Peyer's patch (tissue), 4 donors: ENCODE results near the gene SHC2. TPM values are rescaled to one million over a fixed set of nuclear protein-coding genes. Genes with fewer than 3 reads are reported as not detected.
A peak's percentile ranks its signal among the peaks of the same experiment; 100 is the strongest.

Experiments used
- DNase-seq, 3 donors: peaks; one replicate each; pipeline ENCODE4 v3.0.0-alpha.2; 2017 to 2019
- H3K27ac ChIP-seq, 4 donors: fragments of 200-600 bp; sonication (generic); one replicate each; pipeline ENCODE4 v1.5.1; 2016 to 2019
- H3K27me3 ChIP-seq, 2 donors: fragments of 200-600 bp; sonication (generic); one replicate each; pipeline ENCODE4 v1.5.1; 2019
- H3K36me3 ChIP-seq, 3 donors: fragments of 200-600 bp; sonication (generic); one replicate each; pipeline ENCODE4 v1.5.1; 2016 to 2019
- H3K4me1 ChIP-seq, 4 donors: fragments of 200-600 bp; sonication (generic); one replicate each; pipeline ENCODE4 v1.5.1; 2016 to 2019
- H3K4me3 ChIP-seq, 4 donors: fragments of 200-600 bp; sonication (generic); 1 replicate in 3 of 4; 2 replicates in 1 of 4; pipeline ENCODE4 v1.5.1; 2016 to 2019; ENCODE audit warnings: mild to moderate bottlenecking in 1 of 4
- H3K9me3 ChIP-seq, 4 donors: fragments of 200-600 bp; sonication (generic); one replicate each; pipeline ENCODE4 v1.5.1; 2016 to 2019; ENCODE audit warnings: mild to moderate bottlenecking in 1 of 4
- POLR2A ChIP-seq, 2 donors: fragments of 450-650 bp; IDR thresholded peaks; one replicate each; pipeline ENCODE4 v1.5.1; 2017; ENCODE audit warnings: antibody characterized with exemption in 2 of 2, mild to moderate bottlenecking in 2 of 2, moderate library complexity in 2 of 2
- total RNA-seq, 4 donors: library from RNA; depleted of rRNA; stranded (reverse); fragments of >200 nt; gene quantifications; one replicate each; pipeline ENCODE4 v1.1.0, GENCODE V29; 2016
- TF ChIP-seq, protein P1 (sequence below), 6 experiments: fragments of 450-650 bp in 4 of 6; fragments of 200-600 bp in 2 of 6; sonication (generic) in 1 of 6; IDR thresholded peaks; one replicate each; pipeline ENCODE4 v1.5.1; 2017 to 2019; ENCODE audit warnings: antibody characterized with exemption in 6 of 6, mild to moderate bottlenecking in 3 of 6, moderate library complexity in 1 of 6

Gene SHC2
- total RNA-seq, 4 donors from 2014 or later: 9.5 to 33.0 (median 18.3) TPM

- Histone ChIP-seq H3K27ac (peak overlapping the region; percentile 89 to 92 (median 91)), H3K9me3 (peaks cover 0 to 4% (median 0%) of the 10 kb centered on the region in 4 donors), H3K4me3 (peak overlapping the region; percentile 75 to 97 (median 95)), H3K27me3 (no peaks in the 10 kb centered on the region), H3K4me1 (peaks cover 0 to 18% (median 5%) of the 10 kb centered on the region in 4 donors), H3K36me3 (no peaks in the 10 kb centered on the region)
- no peak for DNase-seq
- TF ChIP-seq, protein P1, sequence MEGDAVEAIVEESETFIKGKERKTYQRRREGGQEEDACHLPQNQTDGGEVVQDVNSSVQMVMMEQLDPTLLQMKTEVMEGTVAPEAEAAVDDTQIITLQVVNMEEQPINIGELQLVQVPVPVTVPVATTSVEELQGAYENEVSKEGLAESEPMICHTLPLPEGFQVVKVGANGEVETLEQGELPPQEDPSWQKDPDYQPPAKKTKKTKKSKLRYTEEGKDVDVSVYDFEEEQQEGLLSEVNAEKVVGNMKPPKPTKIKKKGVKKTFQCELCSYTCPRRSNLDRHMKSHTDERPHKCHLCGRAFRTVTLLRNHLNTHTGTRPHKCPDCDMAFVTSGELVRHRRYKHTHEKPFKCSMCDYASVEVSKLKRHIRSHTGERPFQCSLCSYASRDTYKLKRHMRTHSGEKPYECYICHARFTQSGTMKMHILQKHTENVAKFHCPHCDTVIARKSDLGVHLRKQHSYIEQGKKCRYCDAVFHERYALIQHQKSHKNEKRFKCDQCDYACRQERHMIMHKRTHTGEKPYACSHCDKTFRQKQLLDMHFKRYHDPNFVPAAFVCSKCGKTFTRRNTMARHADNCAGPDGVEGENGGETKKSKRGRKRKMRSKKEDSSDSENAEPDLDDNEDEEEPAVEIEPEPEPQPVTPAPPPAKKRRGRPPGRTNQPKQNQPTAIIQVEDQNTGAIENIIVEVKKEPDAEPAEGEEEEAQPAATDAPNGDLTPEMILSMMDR (IDR thresholded peaks at IDR 0.05): no peak
- TF ChIP-seq POLR2A (IDR thresholded peaks at IDR 0.05): no peak
Measured at GRCh38 chr19:489418-490196, 28.8 kb upstream of the SHC2 start.

- peak; percentile 92 to 97 (median 96) for DNase-seq
- Histone ChIP-seq H3K27me3 (no peaks in the 10 kb centered on the region), H3K36me3 (no peaks in the 10 kb centered on the region), H3K4me3 (peak overlapping the region; percentile 75 to 97 (median 95)), H3K9me3 (peaks cover 0 to 4% (median 0%) of the 10 kb centered on the region in 4 donors), H3K27ac (peak overlapping the region; percentile 89 to 92 (median 91)), H3K4me1 (peaks cover 0 to 18% (median 5%) of the 10 kb centered on the region in 4 donors)
- TF ChIP-seq POLR2A (IDR thresholded peaks at IDR 0.05): peak; percentile 66 to 81
- TF ChIP-seq, protein P1 (IDR thresholded peaks at IDR 0.05): peak in 4 of 6 experiments; percentile 10 to 45 (median 32)
Measured at GRCh38 chr19:488505-489417, 27.9 kb upstream of the SHC2 start.

- H3K27ac ChIP-seq: peak overlapping the region in 1 of 4 donors; percentile 12
- no peak overlapping the region for H3K4me3 ChIP-seq
- TF ChIP-seq POLR2A (IDR thresholded peaks at IDR 0.05): no peak
- TF ChIP-seq, protein P1 (IDR thresholded peaks at IDR 0.05): no peak
- peaks cover 0 to 18% (median 5%) of the 10 kb centered on the region in 4 donors for H3K4me1 ChIP-seq
- DNase-seq: peak in 1 of 3 donors; percentile 65
- H3K27me3 ChIP-seq: no peaks in the 10 kb centered on the region
- no peaks in the 10 kb centered on the region for H3K36me3 ChIP-seq
- peaks cover 0 to 4% (median 0%) of the 10 kb centered on the region in 4 donors for H3K9me3 ChIP-seq
Measured at GRCh38 chr19:485583-486236, 24.9 kb upstream of the SHC2 start.

- Histone ChIP-seq H3K4me3 (no peak overlapping the region), H3K27me3 (no peaks in the 10 kb centered on the region), H3K4me1 (peaks cover 0 to 17% (median 5%) of the 10 kb centered on the region in 4 donors), H3K27ac (no peak overlapping the region), H3K9me3 (peaks cover 0 to 4% (median 0%) of the 10 kb centered on the region in 4 donors), H3K36me3 (no peaks in the 10 kb centered on the region)
- DNase-seq: no peak
- no peak for TF ChIP-seq POLR2A (IDR thresholded peaks at IDR 0.05)
- TF ChIP-seq, protein P1 (IDR thresholded peaks at IDR 0.05): no peak
Measured at GRCh38 chr19:485077-485476, 24.2 kb upstream of the SHC2 start.

GRCh38 chr19:484494-484893 lies 23.7 kb upstream of the SHC2 start:
- no peak for DNase-seq
- Histone ChIP-seq H3K36me3 (no peaks in the 10 kb centered on the region), H3K9me3 (peaks cover 0 to 4% (median 0%) of the 10 kb centered on the region in 4 donors), H3K4me3 (no peak overlapping the region), H3K27me3 (no peaks in the 10 kb centered on the region), H3K4me1 (peaks cover 0 to 14% (median 2%) of the 10 kb centered on the region in 4 donors), H3K27ac (no peak overlapping the region)
- no peak for TF ChIP-seq POLR2A (IDR thresholded peaks at IDR 0.05)
- TF ChIP-seq, protein P1 (IDR thresholded peaks at IDR 0.05): no peak
